H9 (cell line): ENCODE data around the gene DISC1. TPM values are rescaled to one million over a fixed set of nuclear protein-coding genes. Genes with fewer than 3 reads are reported as not detected.

Source experiments
- DNase-seq: peaks from one replicate; pipeline ENCODE4 v3.0.0-alpha.2; 2017
- H2AFZ ChIP-seq: one replicate; pipeline ENCODE4 v1.6.1; 2013; ENCODE audit warnings: mild to moderate bottlenecking, low read length, control low read depth, moderate library complexity
- H2AK5ac ChIP-seq: 2 replicates; pipeline ENCODE4 v1.6.1; 2013; ENCODE audit warnings: low read length, control low read depth, mixed read lengths; ENCODE audit not compliant: insufficient read length
- H2BK120ac ChIP-seq: one replicate; pipeline ENCODE4 v1.6.1; 2013; ENCODE audit warnings: low read depth, mild to moderate bottlenecking, low read length, control low read depth, inconsistent platforms; ENCODE audit not compliant: poor library complexity, severe bottlenecking
- H2BK12ac ChIP-seq: 2 replicates; pipeline ENCODE4 v1.6.1; 2013; ENCODE audit warnings: low read length, control low read depth, mixed read lengths, low read depth; ENCODE audit not compliant: insufficient read length
- H2BK15ac ChIP-seq: 2 replicates; pipeline ENCODE4 v1.6.1; 2013; ENCODE audit warnings: low read depth, low read length, control low read depth
- H2BK20ac ChIP-seq: one replicate; pipeline ENCODE4 v1.6.1; 2013; ENCODE audit warnings: low read depth, mild to moderate bottlenecking, low read length, control low read depth, inconsistent platforms; ENCODE audit not compliant: poor library complexity, severe bottlenecking
- H2BK5ac ChIP-seq: 2 replicates; pipeline ENCODE4 v1.6.1; 2013; ENCODE audit warnings: low read length, control low read depth, mixed read lengths; ENCODE audit not compliant: insufficient read length
- H3K14ac ChIP-seq: 2 replicates; pipeline ENCODE4 v1.6.1; 2013; ENCODE audit warnings: low read length, control low read depth; ENCODE audit not compliant: insufficient read depth
- H3K18ac ChIP-seq: 2 replicates; pipeline ENCODE4 v1.6.1; 2013; ENCODE audit warnings: low read depth, mild to moderate bottlenecking, mixed read lengths, low read length, control low read depth; ENCODE audit not compliant: insufficient read length
- H3K23ac ChIP-seq: 2 replicates; pipeline ENCODE4 v1.6.1; 2013; ENCODE audit warnings: low read length, control low read depth, mixed read lengths, low read depth; ENCODE audit not compliant: insufficient read length
- H3K23me2 ChIP-seq: 2 replicates; pipeline ENCODE4 v1.6.1; 2013; ENCODE audit warnings: low read depth, mild to moderate bottlenecking, mixed read lengths, low read length, control low read depth; ENCODE audit not compliant: insufficient read length, poor library complexity, severe bottlenecking
- H3K27ac ChIP-seq: 2 replicates; pipeline ENCODE4 v1.5.1; 2013; ENCODE audit warnings: low read length, control low read depth, mixed read lengths, low read depth; ENCODE audit not compliant: insufficient read length
- H3K27me3 ChIP-seq: 2 replicates; pipeline ENCODE4 v1.6.1; 2013; ENCODE audit warnings: low read length, control low read depth, inconsistent platforms; ENCODE audit not compliant: insufficient read depth
- H3K4ac ChIP-seq: 2 replicates; pipeline ENCODE4 v1.6.1; 2013; ENCODE audit warnings: low read depth, mild to moderate bottlenecking, control low read depth, inconsistent platforms, low read length, moderate library complexity
- H3K4me1 ChIP-seq: 2 replicates; pipeline ENCODE4 v1.6.1; 2013; ENCODE audit warnings: low read length, control low read depth, inconsistent platforms; ENCODE audit not compliant: insufficient read depth
- H3K4me2 ChIP-seq: 2 replicates; pipeline ENCODE4 v1.6.1; 2013; ENCODE audit warnings: low read length, control low read depth, mixed read lengths; ENCODE audit not compliant: insufficient read length, insufficient read depth
- H3K56ac ChIP-seq: 2 replicates; pipeline ENCODE4 v1.6.1; 2013; ENCODE audit warnings: low read depth, mild to moderate bottlenecking, mixed read lengths, low read length, control low read depth; ENCODE audit not compliant: insufficient read length
- H3K79me1 ChIP-seq: 2 replicates; pipeline ENCODE4 v1.6.1; 2013; ENCODE audit warnings: low read depth, mild to moderate bottlenecking, moderate library complexity, low read length, control low read depth, inconsistent platforms; ENCODE audit not compliant: insufficient read depth, poor library complexity, severe bottlenecking
- H3K79me2 ChIP-seq: 2 replicates; pipeline ENCODE4 v1.6.1; 2013; ENCODE audit warnings: low read length, control low read depth, inconsistent platforms; ENCODE audit not compliant: insufficient read depth
- H3K9ac ChIP-seq: 2 replicates; pipeline ENCODE4 v1.6.1; 2013; ENCODE audit warnings: low read length, control low read depth, mixed read lengths; ENCODE audit not compliant: insufficient read length; ENCODE audit errors: extremely low read depth
- H3K9me3 ChIP-seq: one replicate; pipeline ENCODE4 v1.6.1; 2013; ENCODE audit warnings: low read depth, low read length, inconsistent platforms; ENCODE audit not compliant: control insufficient read depth
- H3T11ph ChIP-seq: one replicate; pipeline ENCODE4 v1.6.1; 2013; ENCODE audit warnings: mild to moderate bottlenecking, low read length, control low read depth, inconsistent platforms
- H4K20me1 ChIP-seq: one replicate; pipeline ENCODE4 v1.6.1; 2013; ENCODE audit not compliant: control insufficient read depth, insufficient read length, insufficient read depth
- H4K5ac ChIP-seq: 2 replicates; pipeline ENCODE4 v1.6.1; 2013; ENCODE audit warnings: low read depth, mild to moderate bottlenecking, mixed read lengths, low read length, control low read depth; ENCODE audit not compliant: insufficient read length
- H4K8ac ChIP-seq: replicated peaks from 2 replicates; pipeline ENCODE4 v1.6.1; 2013; ENCODE audit warnings: low read length, control low read depth, mixed read lengths, low read depth; ENCODE audit not compliant: insufficient read length
- H4K91ac ChIP-seq: 2 replicates; pipeline ENCODE4 v1.6.1; 2013; ENCODE audit warnings: low read depth, mild to moderate bottlenecking, moderate library complexity, mixed read lengths, low read length, control low read depth; ENCODE audit not compliant: insufficient read length
- H3K27ac Mint-ChIP-seq, 3 experiments: 2 replicates in 2 of 3; 3 replicates in 1 of 3; pipeline ENCODE4 v1.8.0; 2020 to 2021; ENCODE audit warnings: mixed read lengths in 3 of 3, mild to moderate bottlenecking in 1 of 3, moderate library complexity in 1 of 3
- H3K27me3 Mint-ChIP-seq: 2 replicates; pipeline ENCODE4 v1.8.0; 2021; ENCODE audit warnings: low read depth, mild to moderate bottlenecking, moderate library complexity, mixed read lengths
- H3K36me3 Mint-ChIP-seq, 3 experiments: 2 replicates in 2 of 3; 3 replicates in 1 of 3; pipeline ENCODE4 v1.8.0; 2020 to 2021; ENCODE audit warnings: low read depth in 3 of 3, mixed read lengths in 3 of 3; ENCODE audit not compliant: insufficient read depth in 1 of 3
- H3K4me1 Mint-ChIP-seq, 2 experiments: 2 replicates each; pipeline ENCODE4 v1.8.0; 2020; ENCODE audit warnings: mixed read lengths in 2 of 2
- H3K4me3 Mint-ChIP-seq, 2 experiments: 2 replicates in 1 of 2; 3 replicates in 1 of 2; pipeline ENCODE4 v1.8.0; 2020 to 2021; ENCODE audit warnings: mild to moderate bottlenecking in 2 of 2, mixed read lengths in 2 of 2, moderate library complexity in 1 of 2
- H3K9me3 Mint-ChIP-seq, 2 experiments: 2 replicates in 1 of 2; 3 replicates in 1 of 2; pipeline ENCODE4 v1.8.0; 2020; ENCODE audit warnings: mild to moderate bottlenecking in 2 of 2, mixed read lengths in 2 of 2, moderate library complexity in 1 of 2
- CTCF ChIP-seq: fragments of 200-600 bp; sonication (generic); conservative IDR thresholded peaks from 3 replicates; pipeline ENCODE4 v1.8.0; 2021; ENCODE audit warnings: antibody characterized with exemption, mild to moderate bottlenecking
- WGBS: extraction: QIAGEN DNeasy Blood & Tissue Kit; methylation state at CpG from one replicate; pipeline ENCODE4 v1.1.7; 2013; ENCODE audit warnings: missing lambda C conversion rate, low lambda C conversion rate, mixed read lengths; ENCODE audit not compliant: insufficient read length; ENCODE audit errors: extremely low coverage; 5-methylcytosine and 5-hydroxymethylcytosine counted together
- total RNA-seq: library from RNA; stranded (reverse); gene quantifications from 2 replicates; pipeline ENCODE4 v1.2.1, GENCODE V29; 2021

Gene DISC1
- total RNA-seq, 1 experiment from 2014 or later: 2.5 TPM

- Histone ChIP-seq H3K79me1 (no peaks in the 10 kb centered on the region), H4K91ac (no peak overlapping the region), H3T11ph (no peak overlapping the region), H3K14ac (no peak overlapping the region), H3K4me2 (no peak overlapping the region), H3K23ac (no peak overlapping the region), H3K27me3 (no peaks in the 10 kb centered on the region), H3K27ac (no peak overlapping the region), H2BK20ac (no peak overlapping the region), H3K23me2 (no peaks in the 10 kb centered on the region), H3K18ac (no peak overlapping the region), H2BK120ac (no peak overlapping the region), H2BK12ac (no peak overlapping the region), H3K9me3 (no peaks in the 10 kb centered on the region), H4K20me1 (no peaks in the 10 kb centered on the region), H3K79me2 (no peaks in the 10 kb centered on the region), H4K8ac (no peak overlapping the region), H2BK15ac (no peak overlapping the region), H2AFZ (no peak overlapping the region), H2AK5ac (no peak overlapping the region), H4K5ac (no peak overlapping the region), H2BK5ac (no peak overlapping the region), H3K4me1 (no peaks in the 10 kb centered on the region), H3K9ac (no peak overlapping the region), H3K4ac (no peak overlapping the region), H3K56ac (no peak overlapping the region)
- no peak overlapping the region; a peak in 1 of 7 replicates for H3K27ac Mint-ChIP-seq
- H3K4me3 Mint-ChIP-seq: no peak overlapping the region
- H3K9me3 Mint-ChIP-seq: no peaks in the 10 kb centered on the region
- no peak for DNase-seq
- no peak for TF ChIP-seq CTCF
- no CpG with 5 or more reads among the region's 8 CpGs for WGBS
- H3K36me3 Mint-ChIP-seq: no peaks in the 10 kb centered on the region
- peaks cover 3% of the 10 kb centered on the region for H3K27me3 Mint-ChIP-seq
- peaks cover 3% of the 10 kb centered on the region in 2 experiments for H3K4me1 Mint-ChIP-seq
Observed at GRCh38 chr1:231715816-231716722, 89.5 kb downstream of the DISC1 start.
